ENCODE measurements around the gene MADD. TPM values are rescaled to one million over a fixed set of nuclear protein-coding genes. Genes with fewer than 3 reads are reported as not detected.

Gene MADD
- total and polyA plus RNA-seq, 2 donors (not counting 3 experiments of a cell fraction or from before 2014, with no cell fraction given): 35.3 to 36.8 TPM

DNA sequence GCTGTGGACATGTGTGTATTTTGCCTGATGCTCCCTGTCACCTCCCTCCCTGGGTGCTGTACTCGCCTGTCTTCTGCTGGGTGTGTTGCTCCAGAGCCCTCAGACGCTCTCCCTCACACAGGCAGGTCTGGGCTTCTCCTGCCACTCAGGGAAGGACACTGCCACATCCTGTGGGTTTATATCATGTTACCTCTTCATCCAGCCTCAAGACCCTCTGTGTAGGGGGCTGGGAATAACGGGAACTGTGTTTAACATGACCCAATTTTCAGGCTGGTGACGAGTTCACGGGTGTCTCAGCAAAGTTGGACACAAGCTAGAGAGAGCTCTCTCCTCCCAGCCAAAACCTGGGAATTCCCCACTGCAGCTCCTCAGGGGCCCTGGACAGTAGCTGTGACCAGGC lies 58.0 kb downstream of the MADD start:
- FAIRE-seq: no peak
- POLR2A ChIA-PET: no interaction called here

More for the DNA sequence above, 58.0 kb downstream of the MADD start:
- no peaks in the 10 kb centered on the region for H3K9me1 ChIP-seq (replicated peaks; ENCODE audit: control insufficient read depth, extremely low read depth, insufficient read depth, low read length)
- BruUV-seq (replicated peaks): no TSS peak
- H3K9ac ChIP-seq (replicated peaks; ENCODE audit: extremely low read depth, insufficient read depth, low read length): no peak overlapping the region
- no peaks in the 10 kb centered on the region for H3K27me3 ChIP-seq (ENCODE audit: control insufficient read depth in 2 of 2, insufficient read depth in 2 of 2, low read length in 2 of 2)
- no peak overlapping the region for H3K4me2 ChIP-seq (ENCODE audit: insufficient read depth, low read length)
- intact Hi-C loops (cut with micrococcal nuclease) (no loop called here), dilution Hi-C loops (cut with MboI; ENCODE audit: extremely low pct_ligation_motif_present, low sequenced_read_pairs) (no loop called here)
- no peaks in the 10 kb centered on the region for H3K79me2 ChIP-seq (ENCODE audit: control insufficient read depth, insufficient read depth, low read length)
- no peak for DNase-seq (ENCODE audit: low read depth, low spot score)
- no peaks in the 10 kb centered on the region for H4K20me1 ChIP-seq (replicated peaks; ENCODE audit: control insufficient read depth, extremely low read depth, insufficient read depth, low read length)
- TF ChIP-seq GATA2 (IDR thresholded peaks at IDR 0.05; ENCODE audit: insufficient read depth, insufficient read length, low read depth, low read length): no peak
- TF ChIP-seq, protein P1, sequence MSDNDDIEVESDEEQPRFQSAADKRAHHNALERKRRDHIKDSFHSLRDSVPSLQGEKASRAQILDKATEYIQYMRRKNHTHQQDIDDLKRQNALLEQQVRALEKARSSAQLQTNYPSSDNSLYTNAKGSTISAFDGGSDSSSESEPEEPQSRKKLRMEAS (IDR thresholded peaks at IDR 0.05; ENCODE audit: insufficient read depth, insufficient read length): no peak
- no peak for TF ChIP-seq POLR2A (IDR thresholded peaks at IDR 0.05; ENCODE audit: low read depth, low read length)
- TF ChIP-seq EZH2 (IDR thresholded peaks at IDR 0.05; ENCODE audit: borderline replicate concordance, low read depth, low read length, severe bottlenecking): no peak
- TF ChIP-seq, protein P2, sequence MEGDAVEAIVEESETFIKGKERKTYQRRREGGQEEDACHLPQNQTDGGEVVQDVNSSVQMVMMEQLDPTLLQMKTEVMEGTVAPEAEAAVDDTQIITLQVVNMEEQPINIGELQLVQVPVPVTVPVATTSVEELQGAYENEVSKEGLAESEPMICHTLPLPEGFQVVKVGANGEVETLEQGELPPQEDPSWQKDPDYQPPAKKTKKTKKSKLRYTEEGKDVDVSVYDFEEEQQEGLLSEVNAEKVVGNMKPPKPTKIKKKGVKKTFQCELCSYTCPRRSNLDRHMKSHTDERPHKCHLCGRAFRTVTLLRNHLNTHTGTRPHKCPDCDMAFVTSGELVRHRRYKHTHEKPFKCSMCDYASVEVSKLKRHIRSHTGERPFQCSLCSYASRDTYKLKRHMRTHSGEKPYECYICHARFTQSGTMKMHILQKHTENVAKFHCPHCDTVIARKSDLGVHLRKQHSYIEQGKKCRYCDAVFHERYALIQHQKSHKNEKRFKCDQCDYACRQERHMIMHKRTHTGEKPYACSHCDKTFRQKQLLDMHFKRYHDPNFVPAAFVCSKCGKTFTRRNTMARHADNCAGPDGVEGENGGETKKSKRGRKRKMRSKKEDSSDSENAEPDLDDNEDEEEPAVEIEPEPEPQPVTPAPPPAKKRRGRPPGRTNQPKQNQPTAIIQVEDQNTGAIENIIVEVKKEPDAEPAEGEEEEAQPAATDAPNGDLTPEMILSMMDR (IDR thresholded peaks at IDR 0.05; ENCODE audit: extremely low read depth in 1 of 2, insufficient read depth in 1 of 2, low read depth in 1 of 2, low read length in 2 of 2): no peak
- TF ChIP-seq FOS (IDR thresholded peaks at IDR 0.05; ENCODE audit: borderline replicate concordance, insufficient read depth, low read length): no peak
- TF ChIP-seq JUN (IDR thresholded peaks at IDR 0.05; ENCODE audit: borderline replicate concordance, insufficient read depth, insufficient read length, low read depth): no peak
- TF ChIP-seq MYC (IDR thresholded peaks at IDR 0.05; ENCODE audit: low read depth, low read length): no peak
- TF ChIP-seq POLR2AphosphoS5 (IDR thresholded peaks at IDR 0.05; ENCODE audit: insufficient read depth, low read depth, low read length): no peak
- no peaks in the 10 kb centered on the region for H3K9me3 ChIP-seq (replicated peaks; ENCODE audit: control insufficient read depth, insufficient read depth, low read length)
- peaks cover 0 to 23% of the 10 kb centered on the region in 2 experiments for H3K36me3 ChIP-seq (ENCODE audit: control insufficient read depth in 2 of 2, extremely low read depth in 1 of 2, insufficient read depth in 2 of 2, low read length in 2 of 2)
- H3K4me3 ChIP-seq (replicated peaks in 1 of 3; ENCODE audit: insufficient read depth in 1 of 3, low read depth in 1 of 3, low read length in 3 of 3): no peak overlapping the region
- H3K27ac ChIP-seq (ENCODE audit: insufficient read depth, low read depth, low read length): no peak overlapping the region
- H3K4me1 ChIP-seq (ENCODE audit: control insufficient read depth, extremely low read depth, insufficient read depth, low read length): peaks cover 16% of the 10 kb centered on the region
- H2AFZ ChIP-seq (ENCODE audit: low read depth, low read length): no peak overlapping the region
- CTCF ChIA-PET: interaction anchor here (1.3 kb wide), 1 partner anchor 46 kb away, joined by 3 read pairs; no protein-coding TSS in a partner anchor

Data from endothelial cell of umbilical vein (primary cell).